A673 (cell line): ENCODE results near the gene AGMO. TPM values are rescaled to one million over a fixed set of nuclear protein-coding genes. Genes with fewer than 3 reads are reported as not detected.

ENCODE experiments used
- BruUV-seq: library from RNA; stranded (reverse); fragments of 400-500 nt; replicated peaks from 2 replicates; lab custom pipeline; 2021; lab: Mats Ljungman, UMichigan
- CTCF ChIA-PET: fragments of 300-600 bp; sonication (Branson Sonifier 250); formaldehyde crosslinking; loops from one replicate; lab custom pipeline; 2022; ENCODE audit warnings: antibody characterized with exemption; lab: Charles Lee
- POLR2A ChIA-PET: fragments of 300-600 bp; sonication (Branson Sonifier 250); formaldehyde crosslinking; loops from one replicate; lab custom pipeline; 2022; ENCODE audit warnings: antibody characterized with exemption; ENCODE audit not compliant: low non-redundant PET; lab: Charles Lee
- DNase-seq: peaks from one replicate; pipeline ENCODE4 v3.0.0-alpha.2; 2015; ENCODE audit warnings: low spot score
- H3K27ac ChIP-seq: fragments of 200-600 bp; sonication (generic); 2 replicates; pipeline ENCODE4 v1.5.1; 2016; ENCODE audit warnings: mixed run types, low read depth, mild to moderate bottlenecking, mixed read lengths, antibody characterized with exemption, low read length; ENCODE audit not compliant: poor library complexity, severe bottlenecking
- H3K27me3 ChIP-seq: fragments of 200-600 bp; sonication (generic); replicated peaks from 2 replicates; pipeline ENCODE4 v1.6.1; 2017; ENCODE audit warnings: mixed run types, low read depth, mild to moderate bottlenecking, mixed read lengths, antibody characterized with exemption, low read length; ENCODE audit not compliant: insufficient read depth, poor library complexity
- H3K36me3 ChIP-seq: fragments of 200-600 bp; sonication (generic); 2 replicates; pipeline ENCODE4 v1.6.1; 2016; ENCODE audit warnings: mixed run types, mild to moderate bottlenecking, mixed read lengths, antibody characterized with exemption, low read length; ENCODE audit not compliant: insufficient read depth, poor library complexity, severe bottlenecking
- H3K4me1 ChIP-seq: fragments of 200-600 bp; sonication (generic); 2 replicates; pipeline ENCODE4 v1.6.1; 2017; ENCODE audit warnings: mixed run types, mild to moderate bottlenecking, mixed read lengths, antibody characterized with exemption, low read length; ENCODE audit not compliant: insufficient read depth, poor library complexity, severe bottlenecking
- H3K4me3 ChIP-seq: fragments of 200-600 bp; sonication (generic); 2 replicates; pipeline ENCODE4 v1.5.1; 2016; ENCODE audit warnings: low read depth, mixed run types, mild to moderate bottlenecking, mixed read lengths, low read length; ENCODE audit not compliant: poor library complexity, severe bottlenecking
- H3K9me3 ChIP-seq: fragments of 200-600 bp; sonication (generic); 2 replicates; pipeline ENCODE4 v1.6.1; 2016; ENCODE audit warnings: mixed run types, low read depth, mild to moderate bottlenecking, mixed read lengths, antibody characterized with exemption, low read length; ENCODE audit not compliant: poor library complexity, severe bottlenecking
- CTCF ChIP-seq: fragments of 300-800, 200-600 bp; sonication (generic); conservative IDR thresholded peaks from 2 replicates; pipeline ENCODE4 v1.5.1; 2017; ENCODE audit warnings: low read depth, mild to moderate bottlenecking, antibody characterized with exemption, low read length, moderate library complexity, mixed read lengths
- EZH2 ChIP-seq: fragments of 200-600 bp; sonication (generic); IDR thresholded peaks from 2 replicates; pipeline ENCODE4 v1.6.1; 2017; ENCODE audit warnings: borderline replicate concordance, low read depth, mild to moderate bottlenecking, mixed read lengths, antibody characterized with exemption, low read length; ENCODE audit not compliant: poor library complexity, severe bottlenecking
- intact Hi-C: fragments of 100-400 bp; cut with micrococcal nuclease; formaldehyde crosslinking; loops from one replicate; pipeline ENCODE4 v1.10.0; 2022; ENCODE audit not compliant: unreplicated experiment
- total RNA-seq: library from RNA; stranded (reverse); gene quantifications from 2 replicates; pipeline ENCODE4 v1.2.3, GENCODE V29; 2021

AGMO gene
- total RNA-seq, 1 experiment from 2014 or later: not detected

DNA sequence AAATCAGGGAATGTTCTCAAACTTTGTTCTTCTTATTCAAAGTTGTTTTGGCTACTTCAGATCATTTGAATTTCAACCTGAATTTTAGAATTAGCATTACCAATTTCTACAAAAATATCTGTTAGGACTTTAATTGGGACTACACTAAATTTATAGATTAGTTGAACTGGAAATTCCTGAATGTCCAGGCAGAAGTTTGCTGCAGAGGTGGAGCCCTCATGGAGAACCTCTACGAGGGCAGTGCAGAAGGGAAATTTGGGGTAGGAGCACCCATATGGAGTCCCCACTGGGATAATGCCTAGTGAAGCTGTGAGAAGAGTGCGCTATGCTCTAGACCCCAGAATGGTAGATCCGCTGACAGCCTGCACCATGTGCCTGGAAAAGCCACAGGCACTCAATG is 22.8 kb upstream of the AGMO start:
- H3K9me3 ChIP-seq: peaks cover 11% of the 10 kb centered on the region
- H3K4me3 ChIP-seq: no peak overlapping the region
- BruUV-seq: no TSS peak
- intact Hi-C loops: no loop called here
- no peak for DNase-seq
- TF ChIP-seq EZH2 (no peak), CTCF (no peak)
- no peaks in the 10 kb centered on the region for H3K36me3 ChIP-seq
- no peaks in the 10 kb centered on the region for H3K4me1 ChIP-seq
- POLR2A ChIA-PET: no interaction called here
- no peaks in the 10 kb centered on the region for H3K27me3 ChIP-seq
- H3K27ac ChIP-seq: no peak overlapping the region
- CTCF ChIA-PET: no interaction called here

GRCh38 chr7:15582773-15583172 is 21.0 kb upstream of the AGMO start:
- Histone ChIP-seq H3K4me1 (no peaks in the 10 kb centered on the region), H3K9me3 (peaks cover 11% of the 10 kb centered on the region), H3K27me3 (no peaks in the 10 kb centered on the region), H3K36me3 (no peaks in the 10 kb centered on the region), H3K27ac (no peak overlapping the region), H3K4me3 (no peak overlapping the region)
- intact Hi-C loops: no loop called here
- no TSS peak for BruUV-seq
- POLR2A ChIA-PET: no interaction called here
- CTCF ChIA-PET: no interaction called here
- DNase-seq: no peak
- TF ChIP-seq EZH2: no peak
- TF ChIP-seq CTCF: no peak

GRCh38 chr7:15581352-15581951 is 19.6 kb upstream of the AGMO start:
- intact Hi-C loops: no loop called here
- TF ChIP-seq CTCF (no peak), EZH2 (no peak)
- Histone ChIP-seq H3K4me3 (no peak overlapping the region), H3K27ac (no peak overlapping the region), H3K9me3 (peaks cover 11% of the 10 kb centered on the region), H3K36me3 (no peaks in the 10 kb centered on the region), H3K27me3 (no peaks in the 10 kb centered on the region), H3K4me1 (no peaks in the 10 kb centered on the region)
- ChIA-PET POLR2A (no interaction called here), CTCF (interaction anchor here (0.6 kb wide), 1 partner anchor 511 kb away, joined by 4 read pairs; no protein-coding TSS in a partner anchor)
- DNase-seq: no peak
- BruUV-seq: no TSS peak
